Endodermal cell (in vitro differentiated cells): Measurements from ENCODE around the gene DPP6. TPM values are rescaled to one million over a fixed set of nuclear protein-coding genes. Genes with fewer than 3 reads are reported as not detected.

ENCODE experiments used
- DNase-seq: peaks from one replicate; pipeline ENCODE4 v3.0.0-alpha.2; 2017
- H3K27ac ChIP-seq: 2 replicates; pipeline ENCODE4 v1.5.1; 2013; ENCODE audit warnings: mild to moderate bottlenecking, low read depth, low read length, moderate library complexity
- H3K27me3 ChIP-seq: 2 replicates; pipeline ENCODE4 v1.6.1; 2013; ENCODE audit warnings: mild to moderate bottlenecking, low read length, moderate library complexity; ENCODE audit not compliant: insufficient read depth, control insufficient read depth, poor library complexity, severe bottlenecking
- H3K36me3 ChIP-seq: 2 replicates; pipeline ENCODE4 v1.7.0; 2013; ENCODE audit warnings: mild to moderate bottlenecking, low read length, moderate library complexity; ENCODE audit not compliant: control insufficient read depth, insufficient read depth
- H3K4me1 ChIP-seq: one replicate; pipeline ENCODE4 v1.7.0; 2013; ENCODE audit warnings: low read length; ENCODE audit not compliant: control insufficient read depth, insufficient read depth
- H3K4me3 ChIP-seq: 2 replicates; pipeline ENCODE4 v1.5.1; 2013; ENCODE audit warnings: mild to moderate bottlenecking, low read length, moderate library complexity
- H3K9ac ChIP-seq: 2 replicates; pipeline ENCODE4 v1.6.1; 2013; ENCODE audit warnings: mild to moderate bottlenecking, low read length, moderate library complexity; ENCODE audit not compliant: poor library complexity, severe bottlenecking; ENCODE audit errors: extremely low read depth
- H3K9me3 ChIP-seq: 2 replicates; pipeline ENCODE4 v1.6.1; 2013; ENCODE audit warnings: mild to moderate bottlenecking, low read length, moderate library complexity; ENCODE audit not compliant: control insufficient read depth
- H3K27ac Mint-ChIP-seq: 2 replicates; pipeline ENCODE4 v1.8.0; 2020; ENCODE audit warnings: mixed read lengths
- H3K27me3 Mint-ChIP-seq: 2 replicates; pipeline ENCODE4 v1.8.0; 2021; ENCODE audit warnings: mild to moderate bottlenecking, mixed read lengths; ENCODE audit not compliant: insufficient read depth
- H3K36me3 Mint-ChIP-seq: 2 replicates; pipeline ENCODE4 v1.8.0; 2020; ENCODE audit warnings: low read depth, mixed read lengths
- H3K4me1 Mint-ChIP-seq: 2 replicates; pipeline ENCODE4 v1.8.0; 2020; ENCODE audit warnings: mixed read lengths
- H3K4me3 Mint-ChIP-seq: 2 replicates; pipeline ENCODE4 v1.8.0; 2020; ENCODE audit warnings: mild to moderate bottlenecking, moderate library complexity, mixed read lengths
- H3K9me3 Mint-ChIP-seq: 2 replicates; pipeline ENCODE4 v1.8.0; 2020; ENCODE audit warnings: mild to moderate bottlenecking, mixed read lengths
- CTCF ChIP-seq: fragments of 200-600 bp; sonication (generic); conservative IDR thresholded peaks from 2 replicates; pipeline ENCODE4 v1.5.0; 2021; ENCODE audit warnings: antibody characterized with exemption, mild to moderate bottlenecking
- WGBS, 2 experiments: methylation state at CpG; one replicate each; pipeline versions ENCODE4 v1.1.5 to v1.1.7; 2013; ENCODE audit warnings: missing lambda C conversion rate in 2 of 2, mixed read lengths in 1 of 2; ENCODE audit not compliant: insufficient coverage in 1 of 2, insufficient read length in 1 of 2; 5-methylcytosine and 5-hydroxymethylcytosine counted together
- total RNA-seq, 2 donors: library from RNA; stranded (reverse); fragmentation: NEBNext Ultra II Directional in 1 of 2; extraction: Animal tissue kit (Norgen Biotek cat#: 25700) in 1 of 2; gene quantifications; 2 replicates in 1 of 2; 3 replicates in 1 of 2; pipeline ENCODE4 v1.2.1, GENCODE V29; 2021

DPP6 gene
- total RNA-seq, 2 donors from 2014 or later: 1.7 to 3.0 TPM

- Mint-ChIP-seq H3K36me3 (no peaks in the 10 kb centered on the region), H3K9me3 (peaks cover 4% of the 10 kb centered on the region), H3K4me1 (peaks cover 24% of the 10 kb centered on the region), H3K4me3 (no peak overlapping the region), H3K27me3 (no peaks in the 10 kb centered on the region), H3K27ac (no peak overlapping the region)
- no peak for DNase-seq
- Histone ChIP-seq H3K4me1 (no peaks in the 10 kb centered on the region), H3K27me3 (no peaks in the 10 kb centered on the region), H3K9me3 (no peaks in the 10 kb centered on the region), H3K27ac (no peak overlapping the region), H3K36me3 (no peaks in the 10 kb centered on the region), H3K4me3 (no peak overlapping the region), H3K9ac (no peak overlapping the region)
- 92 to 97% methylated on average over 8 of the region's 8 CpGs for WGBS, 2 experiments
- TF ChIP-seq CTCF: no peak
These were observed 204.0 kb downstream of the DPP6 start for GRCh38 chr7:154256150-154256549.

GRCh38 chr7:154259396-154259795, 207.2 kb downstream of the DPP6 start:
- peaks cover 15% of the 10 kb centered on the region for H3K4me1 Mint-ChIP-seq
- H3K36me3 ChIP-seq: no peaks in the 10 kb centered on the region
- peak; percentile 58 for DNase-seq
- H3K4me1 ChIP-seq: no peaks in the 10 kb centered on the region
- H3K27me3 Mint-ChIP-seq: no peaks in the 10 kb centered on the region
- no peaks in the 10 kb centered on the region for H3K27me3 ChIP-seq
- H3K36me3 Mint-ChIP-seq: no peaks in the 10 kb centered on the region
- H3K9me3 ChIP-seq: no peaks in the 10 kb centered on the region
- TF ChIP-seq CTCF: no peak
- 73 to 75% methylated on average over 3 of the region's 3 CpGs for WGBS, 2 experiments
- no peak overlapping the region for H3K9ac ChIP-seq
- no peak overlapping the region for H3K4me3 Mint-ChIP-seq
- peaks cover 5% of the 10 kb centered on the region for H3K9me3 Mint-ChIP-seq
- H3K27ac Mint-ChIP-seq: peak overlapping the region; percentile 28
- H3K4me3 ChIP-seq: no peak overlapping the region
- no peak overlapping the region for H3K27ac ChIP-seq

GRCh38 chr7:154287356-154287755, 235.2 kb downstream of the DPP6 start:
- H3K36me3 Mint-ChIP-seq: no peaks in the 10 kb centered on the region
- H3K9me3 Mint-ChIP-seq: no peaks in the 10 kb centered on the region
- TF ChIP-seq CTCF: peak; percentile 59

More at GRCh38 chr7:154287356-154287755, 235.2 kb downstream of the DPP6 start:
- no peak overlapping the region for H3K4me3 Mint-ChIP-seq
- Histone ChIP-seq H3K27ac (no peak overlapping the region), H3K4me1 (no peaks in the 10 kb centered on the region), H3K4me3 (no peak overlapping the region), H3K9me3 (no peaks in the 10 kb centered on the region), H3K9ac (no peak overlapping the region), H3K36me3 (no peaks in the 10 kb centered on the region), H3K27me3 (no peaks in the 10 kb centered on the region)
- peak; percentile 60 for DNase-seq
- no peak overlapping the region for H3K27ac Mint-ChIP-seq
- no peaks in the 10 kb centered on the region for H3K27me3 Mint-ChIP-seq
- H3K4me1 Mint-ChIP-seq: no peaks in the 10 kb centered on the region
- WGBS, 2 experiments: 75 to 85% methylated on average over 5 to 8 of the region's 8 CpGs
